ENCODE results near the gene COL24A1. TPM values are rescaled to one million over a fixed set of nuclear protein-coding genes. Genes with fewer than 3 reads are reported as not detected.

Gene COL24A1
- total and polyA plus RNA-seq, 2 of the 8 experiments (the other 6 are each of a cell fraction or from before 2014, with no cell fraction given): 0.23 to 1.1 TPM

GRCh38 chr1:85681087-85681486 lies 475.5 kb downstream of the COL24A1 start:
- TF ChIP-seq JUN (IDR thresholded peaks at IDR 0.05; ENCODE audit: low read depth, low read length): no peak
- Histone ChIP-seq H4K20me1 (replicated peaks in 1 of 2; ENCODE audit: control insufficient read depth in 1 of 2, insufficient read depth in 2 of 2, low read length in 2 of 2) (no peaks in the 10 kb centered on the region), H3K4me1 (replicated peaks in 1 of 4; ENCODE audit: control insufficient read depth in 3 of 4, insufficient read depth in 4 of 4, low read length in 3 of 4) (no peaks in the 10 kb centered on the region), H3K9ac (replicated peaks in 1 of 4; ENCODE audit: extremely low read depth in 1 of 4, low read depth in 3 of 4, low read length in 3 of 4) (no peak overlapping the region), H3K23ac (ENCODE audit: insufficient read length) (no peak overlapping the region), H4K5ac (ENCODE audit: insufficient read length, low read depth, low read length) (no peak overlapping the region), H3K4me3 (ENCODE audit: extremely low read depth in 1 of 4, insufficient read depth in 2 of 4, low read depth in 3 of 4, low read length in 4 of 4) (no peak overlapping the region), H3K23me2 (ENCODE audit: low read depth, low read length) (no peaks in the 10 kb centered on the region), H2BK20ac (ENCODE audit: low read length) (no peak overlapping the region), H2AK5ac (ENCODE audit: low read depth, low read length) (no peak overlapping the region), H2BK120ac (replicated peaks; ENCODE audit: low read depth, low read length) (no peak overlapping the region), H2BK12ac (ENCODE audit: low read depth, low read length) (no peak overlapping the region), H4K91ac (replicated peaks; ENCODE audit: insufficient read length, low read length) (no peak overlapping the region), H3K27me3 (replicated peaks in 1 of 4; ENCODE audit: control insufficient read depth in 3 of 4, extremely low read depth in 1 of 4, insufficient read depth in 3 of 4, low read length in 3 of 4) (no peaks in the 10 kb centered on the region), H2BK15ac (ENCODE audit: low read length) (no peak overlapping the region), H2AFZ (ENCODE audit: low read length) (no peak overlapping the region), H3K9me3 (ENCODE audit: insufficient read depth in 2 of 2, low read depth in 1 of 2, low read length in 1 of 2) (no peaks in the 10 kb centered on the region), H4K8ac (ENCODE audit: extremely low read depth, insufficient read depth, low read length) (no peak overlapping the region), H3K14ac (ENCODE audit: insufficient read length) (no peak overlapping the region), H3K18ac (ENCODE audit: extremely low read depth, low read length) (no peak overlapping the region), H3K4me2 (ENCODE audit: insufficient read depth in 1 of 2, low read depth in 2 of 2, low read length in 2 of 2) (no peak overlapping the region), H3K79me1 (ENCODE audit: low read depth, low read length) (no peaks in the 10 kb centered on the region), H3K56ac (replicated peaks; ENCODE audit: insufficient read length, low read depth, low read length) (no peak overlapping the region), H2BK5ac (ENCODE audit: low read depth, low read length) (no peak overlapping the region), H3K4ac (replicated peaks; ENCODE audit: insufficient read length, low read depth, low read length) (no peak overlapping the region), H3K36me3 (ENCODE audit: control insufficient read depth in 2 of 4, insufficient read depth in 4 of 4, low read length in 3 of 4) (peaks cover 0 to 26% (median 2%) of the 10 kb centered on the region in 4 experiments; a peak in 4 of 8 replicates), H3K27ac (ENCODE audit: low read depth, low read length) (no peak overlapping the region), H3K79me2 (ENCODE audit: control insufficient read depth in 1 of 2, insufficient read depth in 2 of 2, low read length in 2 of 2) (no peaks in the 10 kb centered on the region)
- POLR2A ChIA-PET (ENCODE audit: partially characterized antibody): interaction anchor here (0.6 to 1.4 kb wide), 3 partner anchors 68 to 99 kb away, joined by 3 to 4 read pairs (median 3); no protein-coding TSS in a partner anchor
- WGBS, 2 experiments (ENCODE audit: extremely low coverage in 1 of 2, insufficient coverage in 1 of 2, insufficient read length in 1 of 2, insufficient replicate concordance in 2 of 2, low coverage in 1 of 2, low lambda C conversion rate in 2 of 2, missing lambda C conversion rate in 1 of 2): 85% methylated on average over 2 of the region's 2 CpGs; no CpG with 5 or more reads in 1 of the 2 experiments
- no peak for FAIRE-seq
- CTCF ChIA-PET (ENCODE audit: partially characterized antibody): interaction anchor here (0.6 to 1.3 kb wide), 5 partner anchors 10 to 1820 kb away, joined by 3 read pairs; no protein-coding TSS in a partner anchor
- DNase-seq (ENCODE audit: low read depth in 1 of 2, low spot score in 2 of 2): no peak

Small RNAs within 50 kb of the gene (small RNA-seq; reads per million reads assigned to genes)
- gene RNA5SP51 (ENCODE audit: insufficient read depth): not detected

Other genes with a start within 250 kb of the COL24A1 start
- 27.1 and 30.8 TPM in 2 replicates for gene ODF2L, start 239.6 kb upstream of the COL24A1 start, total RNA-seq (2021; fragmentation: NEBNext Ultra II Directional; extraction: Animal tissue kit (Norgen Biotek cat#: 25700))
- gene ODF2L, start 239.6 kb upstream of the COL24A1 start, polyA plus RNA-seq (2011; rRNA removed): 2.7 and 3.2 TPM in 2 replicates

All from H1 (cell line).